HFF-Myc (cell line): ENCODE data around the gene ERP44.

Experiments used
- DNase-seq: peaks from one replicate; pipeline ENCODE4 v3.0.0-alpha.2; 2011; ENCODE audit warnings: low read depth; ENCODE audit errors: extremely low read depth
- H3K4me3 ChIP-seq: replicated peaks from 2 replicates; pipeline ENCODE4 v1.5.1; 2011; ENCODE audit warnings: low read depth, mild to moderate bottlenecking, control low read depth, low read length
- CTCF ChIP-seq: IDR thresholded peaks from 2 replicates; pipeline ENCODE4 v1.5.1; 2012; ENCODE audit warnings: mild to moderate bottlenecking, low read depth, low read length, control low read depth; ENCODE audit errors: missing control alignments

The ERP44 gene

GRCh38 chr9:99953861-99954507 is 144.8 kb downstream of the ERP44 start:
- no peak for DNase-seq
- TF ChIP-seq CTCF: no peak
- no peak overlapping the region for H3K4me3 ChIP-seq

- no peak for TF ChIP-seq CTCF
- no peak for DNase-seq
- H3K4me3 ChIP-seq: no peak overlapping the region
Measured at GRCh38 chr9:99948896-99949295, 149.9 kb downstream of the ERP44 start.

GRCh38 chr9:99948482-99948881 is 150.3 kb downstream of the ERP44 start:
- no peak for TF ChIP-seq CTCF
- H3K4me3 ChIP-seq: no peak overlapping the region
- no peak for DNase-seq

GRCh38 chr9:99947395-99947794 is 151.4 kb downstream of the ERP44 start:
- DNase-seq: no peak
- H3K4me3 ChIP-seq: no peak overlapping the region
- TF ChIP-seq CTCF: peak; percentile 15

GRCh38 chr9:99936947-99937587 is 161.7 kb downstream of the ERP44 start:
- no peak for DNase-seq
- no peak for TF ChIP-seq CTCF
- H3K4me3 ChIP-seq: no peak overlapping the region

GRCh38 chr9:99931155-99931840 is 167.5 kb downstream of the ERP44 start:
- H3K4me3 ChIP-seq: no peak overlapping the region
- no peak for DNase-seq
- no peak for TF ChIP-seq CTCF
